ENCODE data around the gene HYLS1. TPM values are rescaled to one million over a fixed set of nuclear protein-coding genes. Genes with fewer than 3 reads are reported as not detected.

HYLS1 gene, protein sequence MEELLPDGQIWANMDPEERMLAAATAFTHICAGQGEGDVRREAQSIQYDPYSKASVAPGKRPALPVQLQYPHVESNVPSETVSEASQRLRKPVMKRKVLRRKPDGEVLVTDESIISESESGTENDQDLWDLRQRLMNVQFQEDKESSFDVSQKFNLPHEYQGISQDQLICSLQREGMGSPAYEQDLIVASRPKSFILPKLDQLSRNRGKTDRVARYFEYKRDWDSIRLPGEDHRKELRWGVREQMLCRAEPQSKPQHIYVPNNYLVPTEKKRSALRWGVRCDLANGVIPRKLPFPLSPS
- 9.7 and 10.2 TPM in 2 replicates for total RNA-seq

DNA sequence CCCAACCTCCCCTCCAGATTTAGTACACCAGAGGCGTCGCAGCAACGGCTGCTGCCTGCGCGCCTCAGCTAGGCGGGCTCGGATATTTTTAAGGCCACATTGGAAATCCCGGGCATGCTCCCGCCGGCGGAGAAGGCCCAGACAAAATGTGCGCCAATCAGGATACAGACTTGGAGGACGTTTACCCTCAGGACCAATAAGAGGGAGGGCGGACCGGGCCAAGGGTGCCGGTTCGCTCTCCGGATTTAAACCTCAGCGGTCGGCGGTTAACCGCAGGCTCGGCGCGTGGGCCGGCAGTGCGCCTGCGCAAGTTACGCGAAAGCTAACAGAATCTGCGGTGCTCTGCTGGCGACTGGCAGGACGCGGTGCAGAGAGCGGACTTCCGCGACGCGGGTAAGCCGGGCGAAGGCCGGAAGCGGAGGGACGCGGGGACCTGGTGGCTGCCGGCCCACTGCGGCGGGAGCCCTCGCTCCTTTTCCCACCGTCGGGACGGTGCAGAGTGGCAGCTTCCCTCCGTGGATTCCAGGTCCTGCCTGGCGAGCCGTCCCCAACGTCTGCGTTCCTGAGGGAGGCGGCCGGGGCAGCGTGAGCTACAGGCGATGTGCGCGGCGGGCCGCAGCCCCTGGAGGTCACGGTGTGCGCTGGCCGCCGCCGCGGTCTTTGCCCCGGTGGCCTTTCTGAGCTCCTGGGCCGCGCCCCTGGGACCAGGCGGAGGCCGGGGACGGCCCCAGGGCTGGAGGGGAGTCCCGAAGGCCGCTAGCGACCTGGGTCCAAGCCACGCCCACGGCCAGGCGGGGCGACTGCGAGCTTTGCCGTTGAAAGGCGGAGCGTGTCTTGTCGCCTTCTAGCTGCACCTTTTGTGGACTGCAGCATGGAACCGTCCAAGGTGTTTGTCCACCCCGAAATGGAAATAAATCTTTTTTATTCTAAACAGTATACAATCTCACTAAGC is at the start of gene HYLS1:
Gene HYLS1 (plus strand): TSS at position 296 of the 952 bp plus-strand sequence. CDS start 11,701 bp downstream, outside the sequence.

DNA sequence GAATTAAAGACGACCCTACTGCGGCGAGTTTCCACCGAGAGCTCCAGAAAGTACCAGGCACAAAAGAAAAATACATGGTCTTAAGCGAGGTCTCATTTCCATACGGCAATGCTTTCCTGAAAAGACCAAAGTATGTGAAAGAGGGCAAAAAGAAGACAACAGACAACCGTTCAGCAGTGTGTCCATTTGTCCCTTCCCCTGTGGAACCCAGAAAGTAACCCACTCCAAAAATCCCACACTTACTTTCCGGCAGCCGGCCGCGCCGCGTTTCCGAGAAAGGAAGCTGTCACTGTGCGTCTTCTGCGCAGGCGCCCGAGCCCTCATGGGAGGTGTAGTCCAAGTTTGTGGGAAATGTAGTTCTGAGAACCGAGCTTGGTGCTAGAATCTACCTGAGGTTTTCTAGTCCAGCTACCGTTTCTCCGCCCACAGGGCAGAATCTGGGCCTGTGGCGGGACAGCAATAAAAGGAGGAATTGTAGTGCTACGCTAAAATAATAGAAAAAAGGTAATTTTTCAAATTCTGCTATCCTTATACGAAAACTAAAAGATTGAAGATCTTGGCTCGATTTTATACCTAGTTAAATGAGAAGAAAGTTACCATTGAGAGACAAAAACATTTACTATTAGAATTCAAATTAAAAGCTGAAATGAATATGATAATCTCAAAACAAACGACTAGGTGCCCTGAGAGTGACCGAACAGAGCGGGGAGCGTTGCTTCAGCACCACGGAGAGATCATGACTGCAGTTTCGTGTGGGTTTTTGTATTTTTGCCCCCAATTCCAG is 15.7 kb downstream of the HYLS1 start, which contains the start of gene PUS3:
Gene PUS3 (minus strand): TSS at position 280 of the 784 bp plus-strand sequence. CDS start 6,922 bp downstream, outside the sequence.

DNA sequence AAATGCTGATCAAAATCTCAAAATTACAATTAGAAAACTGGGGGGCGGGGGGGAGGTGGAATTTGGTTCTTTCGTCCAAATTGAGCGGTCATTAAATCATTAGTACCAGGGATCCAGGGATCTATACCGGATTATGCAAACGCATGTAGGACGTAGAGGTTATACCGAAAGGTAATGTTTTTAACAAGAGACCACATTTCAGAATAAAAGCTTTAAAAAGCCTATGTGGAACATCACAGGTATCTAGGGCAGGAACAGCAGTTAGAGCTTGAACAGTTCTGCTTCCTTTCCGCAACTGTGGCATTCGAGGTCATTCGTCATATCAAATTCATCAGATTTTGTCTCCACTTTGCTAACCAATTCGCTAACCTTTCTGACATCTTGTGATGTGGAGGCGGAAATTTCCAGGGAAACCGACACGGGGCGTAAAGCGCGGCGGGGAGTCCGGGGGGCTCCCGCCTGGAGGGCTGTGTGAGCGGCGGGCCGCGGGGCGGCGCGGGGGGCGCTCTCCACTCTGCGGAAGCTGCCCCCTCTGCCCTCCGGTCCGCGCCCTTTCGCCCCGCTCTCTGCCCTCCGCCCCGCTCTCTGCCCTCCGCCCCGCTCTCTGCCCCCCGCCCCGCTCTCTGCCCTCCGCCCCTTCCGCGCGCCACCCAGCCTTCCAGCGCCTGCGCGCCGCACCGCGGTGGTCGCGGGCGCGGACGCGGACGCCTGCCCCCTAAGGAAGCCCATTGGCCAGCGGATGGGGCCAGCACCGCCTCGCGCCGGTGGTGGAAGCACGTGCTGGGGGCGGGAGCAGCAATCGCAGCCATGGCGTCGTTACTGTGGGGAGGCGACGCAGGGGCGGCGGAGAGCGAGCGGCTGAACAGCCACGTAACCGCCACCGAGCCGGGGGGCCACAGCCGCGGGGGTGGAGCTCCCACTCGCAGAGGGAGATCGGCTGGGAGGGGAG is 16.5 kb downstream of the HYLS1 start, which contains the start of gene DDX25:
Gene DDX25 (plus strand): TSS at position 798 of the 949 bp plus-strand sequence. CDS start 10 bp downstream, at position 808.

DNA sequence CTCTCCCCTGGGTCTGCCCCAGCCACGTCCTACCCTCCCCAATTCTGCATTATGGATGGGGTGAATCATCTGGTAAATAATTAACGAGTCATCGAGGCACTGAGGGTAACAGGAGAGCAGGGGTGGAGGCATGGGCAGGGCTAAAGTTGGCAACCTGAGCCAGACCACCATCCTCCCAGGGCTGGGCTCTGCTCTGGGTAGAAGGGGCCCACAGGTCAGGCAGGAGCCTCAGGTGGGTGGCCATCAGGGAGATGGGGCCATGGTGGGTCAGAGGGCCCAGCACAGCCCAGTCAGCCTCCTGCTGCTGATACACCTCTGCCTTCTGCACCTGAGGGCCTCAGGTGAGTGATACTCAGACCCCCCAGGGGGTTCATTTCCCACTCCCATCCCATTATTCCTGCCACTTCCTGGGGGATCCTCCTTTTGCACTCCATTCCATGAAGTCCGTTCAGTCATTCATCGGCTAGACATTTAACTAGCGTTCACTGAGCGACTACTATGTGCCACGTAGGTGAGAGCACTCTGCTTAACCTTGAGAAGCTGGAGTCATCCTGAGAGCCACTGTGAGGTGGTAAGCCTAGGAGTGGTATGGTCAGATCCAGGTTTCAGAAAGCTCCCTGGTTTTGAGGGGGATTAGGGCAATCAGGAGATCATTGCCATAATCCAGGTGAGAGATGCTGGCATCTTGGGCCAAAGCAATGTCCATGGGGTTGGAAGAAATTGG is 58.5 kb downstream of the HYLS1 start, which contains the start of gene VSIG10L2:
Gene VSIG10L2 (plus strand): TSS at position 248 of the 724 bp plus-strand sequence. CDS start 12 bp downstream, at position 260.

Other genes starting within 250 kb of the HYLS1 start
- not detected in 2 replicates for gene ACRV1, start 206.8 kb upstream of the HYLS1 start, total RNA-seq
- not detected in 2 replicates for gene PATE1, start 141.4 kb upstream of the HYLS1 start, total RNA-seq
- gene PATE2, start 108.8 kb upstream of the HYLS1 start, total RNA-seq: 0.32 TPM in 1 of 2 replicates, not detected in the other
- not detected in 2 replicates for gene PATE3, start 99.5 kb upstream of the HYLS1 start, total RNA-seq
- gene PATE4, start 54.4 kb upstream of the HYLS1 start, total RNA-seq: not detected in 2 replicates
- 11.4 and 12.2 TPM in 2 replicates for gene PUS3, start 15.5 kb downstream of the HYLS1 start, total RNA-seq
- not detected in 2 replicates for gene DDX25, start 16.8 kb downstream of the HYLS1 start, total RNA-seq
- not detected in 2 replicates for gene VSIG10L2, start 58.4 kb downstream of the HYLS1 start, total RNA-seq
- 1.9 and 2.6 TPM in 2 replicates for gene CDON, start 175.2 kb downstream of the HYLS1 start, total RNA-seq

All from epithelial cell of umbilical artery (primary cell).